Smooth muscle cell (in vitro differentiated cells): Measurements from ENCODE around the gene GALNT17. TPM values are rescaled to one million over a fixed set of nuclear protein-coding genes. Genes with fewer than 3 reads are reported as not detected.
A peak's percentile ranks its signal among the peaks of the same experiment; 100 is the strongest.

Experiments
- DNase-seq: peaks from one replicate; lab custom pipeline; 2025; ENCODE audit not compliant: unreplicated experiment; lab: John Stamatoyannopoulos, UW
- H2AFZ ChIP-seq: fragments of 200-600 bp; sonication (generic); 2 replicates; pipeline ENCODE4 v1.6.0; 2016; ENCODE audit warnings: antibody characterized with exemption, low read depth, mild to moderate bottlenecking
- H3F3A ChIP-seq: fragments of 200-600 bp; sonication (generic); 2 replicates; pipeline ENCODE4 v1.6.0; 2017; ENCODE audit warnings: antibody characterized with exemption, low read depth
- H3K27ac ChIP-seq: fragments of 200-600 bp; sonication (generic); 2 replicates; pipeline ENCODE4 v1.5.1; 2016; ENCODE audit warnings: low read depth, mild to moderate bottlenecking
- H3K27me3 ChIP-seq: fragments of 200-600 bp; sonication (generic); 2 replicates; pipeline ENCODE4 v1.6.1; 2016; ENCODE audit warnings: low read depth, mild to moderate bottlenecking
- H3K36me3 ChIP-seq: fragments of 200-600 bp; sonication (generic); 2 replicates; pipeline ENCODE4 v1.5.1; 2016; ENCODE audit warnings: low read depth
- H3K4me1 ChIP-seq: fragments of 200-600 bp; sonication (generic); 2 replicates; pipeline ENCODE4 v1.5.1; 2016; ENCODE audit warnings: low read depth
- H3K4me2 ChIP-seq: fragments of 200-600 bp; sonication (generic); 2 replicates; pipeline ENCODE4 v1.6.0; 2016; ENCODE audit warnings: mild to moderate bottlenecking
- H3K4me3 ChIP-seq: fragments of 200-600 bp; sonication (generic); 2 replicates; pipeline ENCODE4 v1.5.1; 2016; ENCODE audit warnings: mild to moderate bottlenecking
- H3K79me2 ChIP-seq: fragments of 200-600 bp; sonication (generic); 2 replicates; pipeline ENCODE4 v1.6.0; 2016; ENCODE audit warnings: low read depth, mild to moderate bottlenecking
- H3K9ac ChIP-seq: fragments of 200-600 bp; sonication (generic); 2 replicates; pipeline ENCODE4 v1.6.0; 2016; ENCODE audit warnings: low read depth
- H3K9me3 ChIP-seq: fragments of 200-600 bp; sonication (generic); replicated peaks from 2 replicates; pipeline ENCODE4 v1.5.1; 2016; ENCODE audit warnings: low read depth
- H4K20me1 ChIP-seq: fragments of 200-600 bp; sonication (generic); 2 replicates; pipeline ENCODE4 v1.6.0; 2016; ENCODE audit warnings: low read depth
- WGBS: methylation state at CpG from one replicate; pipeline ENCODE4 v1.1.7; 2016; ENCODE audit warnings: low lambda C conversion rate; 5-methylcytosine and 5-hydroxymethylcytosine counted together
- polyA plus RNA-seq: library from polyadenylated mRNA; unstranded; fragments of >200 nt; fragmentation: Nextera tagmentation; extraction: Ambion mirVana; gene quantifications from 2 replicates; pipeline ENCODE4 v1.2.1, GENCODE V29; 2016
- total RNA-seq: library from RNA; depleted of rRNA; stranded (reverse); fragments of >200 nt; gene quantifications from 2 replicates; pipeline ENCODE4 v1.2.3, GENCODE V29; 2014
- TF ChIP-seq, protein P1 (sequence below): fragments of 200-600 bp; sonication (generic); IDR thresholded peaks from 2 replicates; pipeline ENCODE4 v1.5.1; 2017; ENCODE audit warnings: borderline replicate concordance, mild to moderate bottlenecking, antibody characterized with exemption; ENCODE audit not compliant: insufficient read depth, poor library complexity, severe bottlenecking

Gene GALNT17
- total and polyA plus RNA-seq, 2 experiments from 2014 or later, result 0.38 to 0.45 TPM

DNA sequence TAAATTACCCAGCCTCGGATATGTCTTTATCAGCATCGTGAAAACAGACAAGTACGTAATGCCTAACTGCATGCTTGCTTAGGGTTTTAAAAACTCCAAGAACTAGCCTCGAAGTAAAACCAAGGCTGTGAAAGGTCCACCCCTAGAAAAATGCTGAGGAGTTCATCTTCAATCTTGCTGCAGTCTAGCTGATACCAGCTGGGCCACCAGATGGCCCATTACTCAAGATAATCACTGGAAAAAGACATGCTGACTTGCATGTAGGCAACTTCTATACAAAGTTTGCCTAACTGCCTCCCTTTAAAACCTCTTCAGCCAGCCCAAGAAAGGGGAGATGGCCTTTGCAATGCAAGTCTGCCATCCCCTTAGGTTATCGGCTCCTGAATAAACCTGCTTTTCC, 614.1 kb downstream of the GALNT17 start:
- Histone ChIP-seq H3K27ac (no peak overlapping the region), H3K4me1 (no peaks in the 10 kb centered on the region), H3K27me3 (peaks cover 2% of the 10 kb centered on the region), H3K9ac (no peak overlapping the region), H3K36me3 (no peaks in the 10 kb centered on the region), H3F3A (no peaks in the 10 kb centered on the region), H2AFZ (no peak overlapping the region), H3K79me2 (no peaks in the 10 kb centered on the region), H3K4me2 (no peak overlapping the region), H3K4me3 (no peak overlapping the region), H4K20me1 (no peaks in the 10 kb centered on the region), H3K9me3 (no peaks in the 10 kb centered on the region)
- WGBS, result 55% methylated on average over 5 of the region's 5 CpGs
- DNase-seq, result no peak
- TF ChIP-seq, protein P1, sequence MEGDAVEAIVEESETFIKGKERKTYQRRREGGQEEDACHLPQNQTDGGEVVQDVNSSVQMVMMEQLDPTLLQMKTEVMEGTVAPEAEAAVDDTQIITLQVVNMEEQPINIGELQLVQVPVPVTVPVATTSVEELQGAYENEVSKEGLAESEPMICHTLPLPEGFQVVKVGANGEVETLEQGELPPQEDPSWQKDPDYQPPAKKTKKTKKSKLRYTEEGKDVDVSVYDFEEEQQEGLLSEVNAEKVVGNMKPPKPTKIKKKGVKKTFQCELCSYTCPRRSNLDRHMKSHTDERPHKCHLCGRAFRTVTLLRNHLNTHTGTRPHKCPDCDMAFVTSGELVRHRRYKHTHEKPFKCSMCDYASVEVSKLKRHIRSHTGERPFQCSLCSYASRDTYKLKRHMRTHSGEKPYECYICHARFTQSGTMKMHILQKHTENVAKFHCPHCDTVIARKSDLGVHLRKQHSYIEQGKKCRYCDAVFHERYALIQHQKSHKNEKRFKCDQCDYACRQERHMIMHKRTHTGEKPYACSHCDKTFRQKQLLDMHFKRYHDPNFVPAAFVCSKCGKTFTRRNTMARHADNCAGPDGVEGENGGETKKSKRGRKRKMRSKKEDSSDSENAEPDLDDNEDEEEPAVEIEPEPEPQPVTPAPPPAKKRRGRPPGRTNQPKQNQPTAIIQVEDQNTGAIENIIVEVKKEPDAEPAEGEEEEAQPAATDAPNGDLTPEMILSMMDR, result peak; percentile 22

GRCh38 chr7:71750290-71750689, 618.3 kb downstream of the GALNT17 start:
- Histone ChIP-seq H3K4me2 (no peak overlapping the region), H3K9me3 (no peaks in the 10 kb centered on the region), H3K27me3 (peaks cover 25% of the 10 kb centered on the region), H3K27ac (no peak overlapping the region), H3K9ac (no peak overlapping the region), H3K4me1 (no peaks in the 10 kb centered on the region), H2AFZ (no peak overlapping the region), H4K20me1 (no peaks in the 10 kb centered on the region), H3K79me2 (no peaks in the 10 kb centered on the region), H3K36me3 (no peaks in the 10 kb centered on the region), H3K4me3 (no peak overlapping the region), H3F3A (no peaks in the 10 kb centered on the region)
- no peak for DNase-seq
- TF ChIP-seq, protein P1, result no peak
- 100% methylated on average over 6 of the region's 6 CpGs for WGBS

DNA sequence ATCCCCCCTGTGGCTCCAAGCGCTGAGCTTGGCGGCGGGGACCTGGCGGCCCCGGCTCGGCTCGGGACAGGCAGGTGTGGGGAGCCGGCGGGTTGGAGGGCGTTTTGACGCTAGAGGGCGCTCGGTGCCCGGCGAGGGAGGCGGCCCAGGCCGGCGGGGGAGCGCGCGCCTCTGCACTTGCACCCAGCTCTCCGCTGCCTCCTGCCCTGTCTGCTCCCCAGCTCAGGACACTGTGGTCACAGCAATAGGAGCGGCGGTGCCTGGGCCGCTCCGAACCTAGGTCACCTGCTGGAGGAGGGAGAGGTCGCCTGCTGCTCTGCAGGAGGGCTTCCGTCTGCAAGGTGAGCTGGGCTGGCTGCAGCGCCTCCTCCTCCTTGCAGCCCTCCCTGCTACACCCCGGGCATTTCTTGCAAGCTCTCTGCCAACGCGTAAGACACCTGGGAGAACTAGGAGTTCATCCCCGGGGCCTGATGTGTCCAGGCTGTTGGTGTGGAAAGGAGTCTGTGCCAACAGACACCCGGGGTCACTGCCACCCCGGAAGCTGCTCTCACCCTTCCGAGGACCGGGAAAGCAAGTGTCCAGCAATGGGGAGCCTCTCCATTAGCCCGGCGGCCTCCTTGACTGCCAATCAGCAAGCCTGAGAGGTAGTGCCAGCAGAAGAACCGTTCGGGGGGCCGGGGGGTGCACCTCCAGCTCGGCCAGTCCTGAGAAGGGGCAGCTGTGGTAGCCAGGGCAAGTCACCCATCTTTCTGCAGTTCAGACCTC, 620.4 kb downstream of the GALNT17 start:
- Histone ChIP-seq H2AFZ (no peak overlapping the region), H3K27me3 (peaks cover 25% of the 10 kb centered on the region), H4K20me1 (no peaks in the 10 kb centered on the region), H3K36me3 (no peaks in the 10 kb centered on the region), H3K9ac (no peak overlapping the region), H3F3A (no peaks in the 10 kb centered on the region), H3K4me2 (peak overlapping the region; percentile 69), H3K4me3 (peak overlapping the region; percentile 34), H3K4me1 (no peaks in the 10 kb centered on the region), H3K9me3 (no peaks in the 10 kb centered on the region), H3K27ac (no peak overlapping the region), H3K79me2 (no peaks in the 10 kb centered on the region)
- WGBS, result 23% methylated on average over 41 of the region's 43 CpGs
- TF ChIP-seq, protein P1, result peak; percentile 76
- no peak for DNase-seq

- H3F3A ChIP-seq, result no peaks in the 10 kb centered on the region
- H3K9ac ChIP-seq, result no peak overlapping the region
- H3K36me3 ChIP-seq, result no peaks in the 10 kb centered on the region
- H3K4me2 ChIP-seq, result no peak overlapping the region
- H2AFZ ChIP-seq, result no peak overlapping the region
- 91% methylated on average over 2 of the region's 2 CpGs for WGBS
- no peak for DNase-seq
- no peaks in the 10 kb centered on the region for H3K9me3 ChIP-seq
- H3K27me3 ChIP-seq, result peaks cover 25% of the 10 kb centered on the region
- H3K4me3 ChIP-seq, result no peak overlapping the region
- no peak overlapping the region for H3K27ac ChIP-seq
- H4K20me1 ChIP-seq, result no peaks in the 10 kb centered on the region
- TF ChIP-seq, protein P1, result no peak
- H3K79me2 ChIP-seq, result no peaks in the 10 kb centered on the region
- no peaks in the 10 kb centered on the region for H3K4me1 ChIP-seq
Observed at GRCh38 chr7:71753236-71753635, 621.3 kb downstream of the GALNT17 start.
